AG10803 (cell line): Measurements from ENCODE around the gene ARID3A.
"Not testable (repeated sequence)": the region's sequence is repeated elsewhere in the genome, so short reads cannot be mapped to it uniquely, and the experiment has no call there.

Experiments used
- DNase-seq: peaks from one replicate; pipeline ENCODE4 v3.0.0; 2010; ENCODE audit warnings: low read depth
- H3K4me3 ChIP-seq: 2 replicates; pipeline ENCODE4 v1.5.1; 2011; ENCODE audit warnings: mild to moderate bottlenecking, low read length, control low read depth
- CTCF ChIP-seq: conservative IDR thresholded peaks from 2 replicates; pipeline ENCODE4 v1.5.1; 2011; ENCODE audit warnings: mild to moderate bottlenecking, low read length, control low read depth, inconsistent platforms

ARID3A gene

DNA sequence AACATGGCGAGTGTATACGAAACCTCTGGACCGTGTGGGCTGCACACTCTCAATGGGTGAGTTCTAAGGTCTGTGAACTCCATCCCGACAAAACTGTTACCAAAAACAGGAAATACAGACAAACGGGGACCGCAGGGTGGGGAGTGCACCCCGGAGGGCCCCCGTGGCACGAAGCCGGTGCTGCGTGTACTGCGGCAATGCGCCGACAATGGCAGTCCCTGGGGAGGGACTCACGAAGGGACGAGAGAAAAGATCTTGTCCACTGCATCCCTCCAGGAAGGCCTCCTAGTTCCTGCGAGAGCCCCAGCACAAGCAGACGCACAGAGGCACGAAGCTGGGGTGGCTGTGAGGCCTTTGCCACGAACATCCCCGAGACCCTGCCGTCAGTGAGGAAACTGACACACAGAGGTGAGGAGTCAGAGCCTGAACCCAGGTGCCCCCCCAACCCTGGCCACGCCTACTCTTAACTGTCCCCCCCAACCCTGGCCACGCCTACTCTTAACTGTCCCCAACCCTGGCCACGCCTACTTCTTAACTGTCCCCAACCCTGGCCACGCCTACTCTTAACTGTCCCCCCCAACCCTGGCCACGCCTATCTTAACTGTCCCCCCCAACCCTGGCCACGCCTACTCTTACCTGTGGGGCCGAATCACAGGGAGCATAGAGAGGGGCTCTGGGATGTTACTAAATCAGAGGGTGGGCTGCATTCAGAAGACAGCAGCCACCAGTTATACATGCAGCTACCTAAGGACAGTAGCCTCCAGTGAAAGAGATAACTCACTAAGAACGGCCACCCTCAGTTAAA is 37.1 kb upstream of the ARID3A start:
- no peak overlapping the region for H3K4me3 ChIP-seq
- TF ChIP-seq CTCF, result no peak

GRCh38 chr19:889662-890295 is 36.1 kb upstream of the ARID3A start:
- no peak overlapping the region for H3K4me3 ChIP-seq
- no peak for TF ChIP-seq CTCF
- no peak for DNase-seq

More for the DNA sequence above, 37.1 kb upstream of the ARID3A start:
- no peak for DNase-seq

- no peak for DNase-seq
- no peak for TF ChIP-seq CTCF
- H3K4me3 ChIP-seq, result no peak overlapping the region
Observed at GRCh38 chr19:890831-891230, 35.0 kb upstream of the ARID3A start.

- not testable (repeated sequence) for DNase-seq
- H3K4me3 ChIP-seq, result peak overlapping the region; percentile 82
Observed at GRCh38 chr19:891421-892200, 34.2 kb upstream of the ARID3A start.

DNA sequence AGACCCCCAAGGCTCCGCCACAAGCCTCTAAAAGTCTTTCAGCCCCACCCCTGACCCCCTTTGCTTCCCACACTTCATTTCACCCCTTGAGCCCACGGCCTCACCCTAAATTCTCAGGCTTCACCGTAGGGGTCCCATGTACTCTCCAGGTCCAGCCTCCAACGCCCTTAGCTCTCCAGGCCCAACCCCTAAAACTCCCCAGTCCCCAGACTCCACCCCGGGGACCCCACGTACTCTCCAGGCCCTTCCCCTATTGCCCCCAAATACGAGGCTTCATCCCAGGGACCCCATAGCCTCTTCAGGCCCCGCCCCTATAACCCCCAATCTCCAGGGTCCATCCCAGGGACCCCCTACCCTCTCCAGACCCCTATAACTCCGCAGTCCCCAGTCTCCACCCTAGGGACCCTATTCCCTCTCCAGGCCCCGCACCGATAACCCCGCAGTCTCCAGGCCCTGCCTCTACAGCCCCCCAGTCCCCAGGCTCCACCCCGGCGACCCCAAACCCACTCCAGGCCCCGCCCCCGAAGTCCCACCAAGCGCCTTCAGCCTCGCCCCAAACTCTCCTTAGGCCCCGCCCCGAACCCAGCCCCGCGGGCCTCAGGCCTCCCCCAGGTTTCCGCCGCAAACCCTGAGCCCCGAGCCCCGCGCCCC is 33.5 kb upstream of the ARID3A start:
- TF ChIP-seq CTCF, result no peak
- H3K4me3 ChIP-seq, result peak overlapping the region; percentile 82
- no peak for DNase-seq

DNA sequence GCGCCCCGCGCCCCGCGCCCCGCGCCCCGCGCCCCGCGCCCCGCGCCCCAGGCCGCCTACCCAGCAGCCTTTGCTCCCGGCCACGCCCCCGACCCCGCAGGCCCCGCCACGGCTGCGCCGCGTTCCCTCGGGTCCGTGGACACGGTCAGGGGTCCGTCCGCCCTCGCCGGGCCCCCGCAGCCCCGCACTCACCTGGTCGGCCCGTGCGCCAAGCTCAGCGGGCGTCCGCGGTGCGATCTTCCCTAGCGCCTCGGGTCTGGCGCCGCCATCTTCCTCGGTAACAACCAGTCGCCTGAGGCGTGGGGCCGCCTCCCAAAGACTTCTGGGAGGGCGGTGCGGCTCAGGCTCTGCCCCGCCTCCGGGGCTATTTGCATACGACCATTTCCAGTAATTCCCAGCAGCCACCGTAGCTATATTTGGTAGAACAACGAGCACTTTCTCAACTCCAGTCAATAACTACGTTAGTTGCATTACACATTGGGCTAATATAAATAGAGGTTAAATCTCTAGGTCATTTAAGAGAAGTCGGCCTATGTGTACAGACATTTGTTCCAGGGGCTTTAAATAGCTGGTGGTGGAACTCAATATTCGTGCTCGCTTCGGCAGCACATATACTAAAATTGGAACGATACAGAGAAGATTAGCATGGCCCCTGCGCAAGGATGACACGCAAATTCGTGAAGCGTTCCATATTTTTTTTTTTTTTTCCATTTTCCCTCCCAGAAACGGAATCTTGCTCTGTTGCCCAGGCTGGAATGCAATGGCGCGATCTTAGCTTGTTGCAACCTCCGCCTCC is 32.7 kb upstream of the ARID3A start, which contains the start of the genes MED16 and RNU6-9:
MED16 (minus strand) TSS at position 294 of the 796 bp plus-strand sequence. CDS start 2,056 bp downstream, outside the sequence.
RNU6-9 (plus strand) TSS at position 591 of the 796 bp plus-strand sequence.
- peak within 1 kb of the TSS; percentile 82 for H3K4me3 ChIP-seq
- DNase-seq, result peak; percentile 92
- TF ChIP-seq CTCF, result no peak
